Loucy (cell line): ENCODE results near the gene PSMC6.

Experiments used
- CTCF ChIP-seq: fragments of 200-600 bp; sonication (generic); conservative IDR thresholded peaks from 2 replicates; pipeline ENCODE4 v1.5.1; 2014; ENCODE audit warnings: mild to moderate bottlenecking, antibody characterized with exemption, low read length
- EZH2phosphoT487 ChIP-seq: fragments of 200-600 bp; IDR thresholded peaks from 2 replicates; pipeline ENCODE4 v1.6.1; 2018; ENCODE audit warnings: antibody characterized with exemption, mild to moderate bottlenecking, moderate library complexity, borderline replicate concordance

GRCh38 chr14:52701223-52701622, 5.8 kb upstream of the PSMC6 start:
- TF ChIP-seq CTCF (no peak), EZH2phosphoT487 (no peak)
